ENCODE results near the gene OR8D1.
"Not testable (repeated sequence)": the region's sequence is repeated elsewhere in the genome, so short reads cannot be mapped to it uniquely, and the experiment has no call there.

OR8D1 gene

DNA sequence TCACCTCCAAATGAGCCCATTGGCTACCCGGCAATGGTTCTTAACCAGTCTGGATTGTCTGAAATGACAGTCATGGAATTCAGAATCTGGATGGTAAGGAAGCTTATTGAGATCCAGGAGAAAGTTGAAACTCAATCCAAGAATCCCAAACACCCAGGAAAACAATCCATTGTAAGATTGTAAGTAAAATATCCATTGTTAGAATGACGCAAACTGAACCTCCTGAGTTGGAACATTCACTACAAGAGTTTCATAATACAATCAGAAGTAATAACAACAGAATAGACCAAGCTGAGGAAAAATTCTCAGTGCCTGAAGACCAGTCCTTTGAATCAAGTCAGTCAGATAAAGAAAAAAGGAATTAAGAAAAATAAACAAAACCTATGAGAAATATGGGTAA lies 35.5 kb downstream of the OR8D1 start:
- DNase-seq = no peak

DNA sequence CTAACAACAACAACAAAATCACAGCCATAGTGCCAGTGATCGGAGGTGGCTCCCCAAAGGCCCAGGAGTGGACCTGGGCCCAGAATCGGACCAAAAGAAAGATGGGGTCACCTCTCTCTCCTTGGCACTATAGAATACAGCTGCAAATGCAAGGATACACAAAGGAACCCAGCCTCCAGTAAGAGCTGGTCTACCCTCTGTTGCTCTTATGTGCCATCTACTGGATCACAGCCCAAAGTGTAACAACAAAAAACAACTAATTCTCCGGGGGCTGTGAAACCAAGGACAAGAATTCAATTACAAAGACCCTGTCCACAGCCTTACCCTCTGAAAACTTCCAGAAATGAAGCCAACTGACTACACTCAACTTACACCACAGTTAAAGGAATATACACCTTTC lies 35.9 kb downstream of the OR8D1 start:
- no peak for DNase-seq

DNA sequence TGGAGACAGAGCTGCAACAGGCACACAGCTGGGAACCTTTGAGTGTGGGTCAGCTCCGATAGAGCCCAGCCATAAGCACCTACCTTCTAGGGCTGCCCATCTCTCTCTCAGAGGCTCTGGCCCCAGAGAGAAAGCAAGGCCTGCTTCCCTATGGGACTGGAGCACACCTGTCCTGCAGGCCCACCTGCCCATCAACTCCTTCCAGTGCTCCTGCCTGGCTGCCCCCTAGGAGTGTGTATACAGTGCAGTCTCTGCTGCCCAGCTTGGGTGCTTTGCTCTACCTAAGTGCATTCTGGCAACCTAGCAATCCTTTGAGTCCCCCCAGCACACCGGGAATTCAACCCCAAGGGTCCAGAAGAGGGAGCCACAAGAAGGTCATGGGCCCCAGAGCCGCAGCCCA lies 36.5 kb downstream of the OR8D1 start:
- no peak for DNase-seq

DNA sequence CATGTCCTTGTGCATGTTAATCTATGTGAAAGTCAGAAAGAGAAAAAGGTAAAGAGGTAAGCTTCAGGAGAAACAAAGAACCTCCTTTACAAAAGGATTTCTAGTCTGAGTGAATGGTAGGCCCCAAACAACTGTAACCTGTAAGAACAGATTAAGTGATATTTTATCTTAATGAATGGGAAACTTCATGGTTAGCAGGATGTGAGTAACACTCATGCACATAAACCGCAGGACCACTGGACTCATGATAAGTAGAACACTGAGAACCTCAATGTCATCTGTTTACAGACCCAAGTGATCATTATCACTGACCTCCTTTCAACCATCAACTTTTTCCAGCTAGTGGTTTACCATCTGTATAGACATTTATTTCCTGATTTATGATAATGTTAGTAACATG lies 37.7 kb downstream of the OR8D1 start:
- DNase-seq = no peak

DNA sequence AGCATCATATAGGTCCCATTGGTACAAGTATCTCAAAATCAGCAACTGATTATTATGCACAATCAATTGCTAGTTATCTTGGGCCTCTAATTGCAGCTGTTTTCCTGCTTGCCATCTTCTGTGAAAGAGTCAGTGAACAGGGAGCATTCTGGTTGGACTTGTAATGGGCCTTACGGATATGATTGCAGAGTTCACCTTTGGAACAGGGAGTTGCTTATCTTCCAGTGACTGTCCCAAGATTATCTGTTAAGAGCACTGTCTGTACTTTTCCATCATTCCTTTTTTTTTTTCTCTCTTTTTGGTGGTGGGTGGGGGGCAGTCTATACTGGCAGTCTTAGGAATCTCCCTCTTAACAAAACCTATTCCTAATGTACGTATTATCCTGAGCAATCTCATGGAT lies 39.7 kb downstream of the OR8D1 start:
- DNase-seq = no peak

DNA sequence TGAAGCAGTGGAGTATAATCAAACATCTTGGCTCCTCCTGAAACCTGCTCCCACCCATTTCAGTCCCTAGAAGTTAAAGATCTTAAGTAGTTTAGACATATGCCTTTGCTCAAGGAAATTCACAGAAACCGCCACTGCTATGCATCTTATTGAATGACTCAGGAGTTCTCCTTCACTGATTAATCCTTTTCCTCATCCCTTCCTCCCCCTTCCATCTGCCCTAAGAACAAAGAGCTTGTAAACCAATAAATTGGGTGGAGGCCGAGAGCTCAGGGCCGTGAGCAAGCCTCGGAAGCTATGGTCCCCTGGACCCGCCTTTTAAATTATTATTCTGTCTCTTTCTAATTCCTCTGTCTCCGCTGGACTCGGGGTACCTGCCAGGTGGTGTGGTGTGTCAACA lies 42.9 kb downstream of the OR8D1 start:
- not testable (repeated sequence) for DNase-seq

DNA sequence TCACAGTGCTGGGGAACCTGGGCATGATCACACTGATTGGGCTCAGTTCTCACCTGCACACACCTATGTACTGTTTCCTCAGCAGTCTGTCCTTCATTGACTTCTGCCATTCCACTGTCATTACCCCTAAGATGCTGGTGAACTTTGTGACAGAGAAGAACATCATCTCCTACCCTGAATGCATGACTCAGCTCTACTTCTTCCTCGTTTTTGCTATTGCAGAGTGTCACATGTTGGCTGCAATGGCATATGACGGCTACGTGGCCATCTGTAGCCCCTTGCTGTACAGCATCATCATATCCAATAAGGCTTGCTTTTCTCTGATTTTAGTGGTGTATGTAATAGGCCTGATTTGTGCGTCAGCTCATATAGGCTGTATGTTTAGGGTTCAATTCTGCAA lies 48.7 kb downstream of the OR8D1 start:
- not testable (repeated sequence) for DNase-seq

DNA sequence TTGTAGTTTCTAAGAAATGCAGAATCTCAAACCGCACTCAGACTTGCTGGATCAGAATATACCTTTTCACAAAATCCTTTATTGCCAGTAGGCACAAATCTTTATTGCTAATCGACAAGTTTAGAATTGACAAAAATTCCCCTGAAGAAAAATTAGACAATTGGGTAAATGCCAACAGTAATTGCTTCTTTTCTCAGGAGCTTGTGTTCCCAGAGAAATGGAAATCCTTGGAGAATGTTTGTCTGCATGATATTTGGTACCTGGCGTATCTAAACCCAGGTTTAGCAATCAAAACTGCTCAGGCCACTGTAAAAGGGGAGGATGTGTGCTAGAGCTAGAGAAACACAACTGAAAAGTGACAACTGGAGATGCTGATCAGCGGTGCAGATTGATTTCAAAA lies 57.7 kb downstream of the OR8D1 start, which contains the start of gene OR8G5:
Gene OR8G5 (plus strand): TSS at position 301 of the 400 bp plus-strand sequence. CDS start 8,556 bp downstream, outside the sequence.
- no peak for DNase-seq

Data from NCI-H187 treated with DMSO at 0.1 percent for 48 hours (cell line).